ENCODE measurements around the gene DNAL4. TPM values are rescaled to one million over a fixed set of nuclear protein-coding genes. Genes with fewer than 3 reads are reported as not detected.
"Not testable (repeated sequence)": the region's sequence is repeated elsewhere in the genome, so short reads cannot be mapped to it uniquely, and the experiment has no call there.

The DNAL4 gene
- total RNA-seq, 2 experiments from 2014 or later: 9.3 to 12.0 TPM

DNA sequence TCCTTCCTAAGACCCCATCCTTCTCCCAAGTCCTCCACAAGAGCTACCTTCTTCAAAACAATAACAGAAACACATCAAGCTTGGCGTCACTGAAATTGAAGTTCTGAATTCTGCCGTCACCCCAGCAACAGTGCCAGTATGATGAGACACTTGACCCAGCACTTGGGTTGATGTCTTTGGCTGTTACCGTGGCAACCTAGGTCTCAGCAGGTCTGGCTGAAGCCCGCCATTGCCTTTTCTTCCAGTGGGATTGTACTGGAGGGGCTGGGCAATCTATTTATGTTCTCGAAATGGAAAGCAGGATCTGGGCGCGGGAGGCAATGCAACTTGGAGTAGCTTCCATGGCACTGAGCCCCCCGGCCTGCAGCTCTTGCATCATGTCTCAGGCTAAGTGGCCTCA is 26.1 kb upstream of the DNAL4 start:
- H3K4me1 Mint-ChIP-seq: no peaks in the 10 kb centered on the region
- DNase-seq: no peak
- no peak for ATAC-seq (ENCODE audit: low read depth)
- no peak overlapping the region for H3K4me3 Mint-ChIP-seq
- no peaks in the 10 kb centered on the region for H3K9me3 Mint-ChIP-seq
- POLR2A ChIA-PET: no interaction called here
- peaks cover 3% of the 10 kb centered on the region for H3K27me3 Mint-ChIP-seq
- no peak overlapping the region for H3K27ac Mint-ChIP-seq
- H3K36me3 Mint-ChIP-seq: no peaks in the 10 kb centered on the region

- Mint-ChIP-seq H3K4me1 (no peaks in the 10 kb centered on the region), H3K36me3 (no peaks in the 10 kb centered on the region), H3K27me3 (peaks cover 3% of the 10 kb centered on the region), H3K27ac (no peak overlapping the region), H3K4me3 (no peak overlapping the region), H3K9me3 (no peaks in the 10 kb centered on the region)
- DNase-seq: no peak
- POLR2A ChIA-PET: no interaction called here
- ATAC-seq (ENCODE audit: low read depth): no peak
Observed at GRCh38 chr22:38819387-38819940, 25.5 kb upstream of the DNAL4 start.

DNA sequence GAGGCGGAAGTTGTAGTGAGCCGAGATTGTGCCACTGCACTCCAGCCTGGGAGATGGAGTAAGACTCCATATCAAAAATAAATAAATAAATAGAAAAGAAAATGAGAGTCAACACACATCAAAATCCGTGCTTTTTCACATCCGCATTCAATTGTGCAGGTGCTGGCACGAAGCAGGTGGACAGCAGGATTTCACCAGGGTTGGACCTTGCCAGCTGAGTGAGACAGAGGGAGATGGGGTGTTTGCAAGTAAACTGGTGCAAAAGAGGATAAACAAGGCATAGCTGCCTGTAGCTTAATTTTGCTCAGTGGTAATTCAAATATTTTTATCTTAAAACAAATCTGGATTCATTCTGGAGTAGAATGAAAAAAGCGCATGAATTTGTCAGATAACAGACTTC is 23.3 kb upstream of the DNAL4 start:
- H3K9me3 Mint-ChIP-seq: no peaks in the 10 kb centered on the region
- peaks cover 3% of the 10 kb centered on the region for H3K27me3 Mint-ChIP-seq
- H3K4me3 Mint-ChIP-seq: no peak overlapping the region
- DNase-seq: no peak
- no peaks in the 10 kb centered on the region for H3K4me1 Mint-ChIP-seq
- H3K27ac Mint-ChIP-seq: no peak overlapping the region
- no peaks in the 10 kb centered on the region for H3K36me3 Mint-ChIP-seq
- ATAC-seq (ENCODE audit: low read depth): no peak
- POLR2A ChIA-PET: no interaction called here

DNA sequence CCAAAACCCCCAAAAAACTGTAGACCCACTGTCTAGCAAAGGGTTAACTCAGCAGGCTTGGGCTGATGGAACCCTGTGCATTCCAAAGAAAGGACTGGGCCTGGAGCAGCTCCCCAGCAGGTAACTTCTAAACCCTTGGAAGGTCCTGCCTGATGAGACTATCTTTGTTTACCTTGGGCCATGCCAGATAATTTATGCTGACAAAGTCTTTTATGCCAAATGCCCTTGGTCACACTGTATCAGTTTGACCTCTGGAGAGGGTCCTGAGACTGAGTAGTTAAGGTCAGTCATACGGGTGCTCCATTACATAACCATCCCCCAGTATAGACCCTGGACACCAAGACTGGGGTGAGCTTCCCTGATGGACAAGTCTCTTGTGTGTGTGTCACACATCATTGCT is 21.9 kb upstream of the DNAL4 start:
- peaks cover 4% of the 10 kb centered on the region for H3K9me3 Mint-ChIP-seq
- POLR2A ChIA-PET: no interaction called here
- H3K4me3 Mint-ChIP-seq: no peak overlapping the region
- no peak for ATAC-seq (ENCODE audit: low read depth)
- H3K36me3 Mint-ChIP-seq: no peaks in the 10 kb centered on the region
- no peaks in the 10 kb centered on the region for H3K4me1 Mint-ChIP-seq
- no peak for DNase-seq
- H3K27me3 Mint-ChIP-seq: peaks cover 6% of the 10 kb centered on the region
- no peak overlapping the region for H3K27ac Mint-ChIP-seq

- Mint-ChIP-seq H3K9me3 (peaks cover 5% of the 10 kb centered on the region), H3K4me1 (no peaks in the 10 kb centered on the region), H3K27me3 (peaks cover 12% of the 10 kb centered on the region), H3K27ac (no peak overlapping the region), H3K4me3 (no peak overlapping the region), H3K36me3 (no peaks in the 10 kb centered on the region)
- ATAC-seq (ENCODE audit: low read depth) (no peak), DNase-seq (no peak)
- POLR2A ChIA-PET: no interaction called here
Observed at GRCh38 chr22:38811241-38811640, 17.3 kb upstream of the DNAL4 start.

DNA sequence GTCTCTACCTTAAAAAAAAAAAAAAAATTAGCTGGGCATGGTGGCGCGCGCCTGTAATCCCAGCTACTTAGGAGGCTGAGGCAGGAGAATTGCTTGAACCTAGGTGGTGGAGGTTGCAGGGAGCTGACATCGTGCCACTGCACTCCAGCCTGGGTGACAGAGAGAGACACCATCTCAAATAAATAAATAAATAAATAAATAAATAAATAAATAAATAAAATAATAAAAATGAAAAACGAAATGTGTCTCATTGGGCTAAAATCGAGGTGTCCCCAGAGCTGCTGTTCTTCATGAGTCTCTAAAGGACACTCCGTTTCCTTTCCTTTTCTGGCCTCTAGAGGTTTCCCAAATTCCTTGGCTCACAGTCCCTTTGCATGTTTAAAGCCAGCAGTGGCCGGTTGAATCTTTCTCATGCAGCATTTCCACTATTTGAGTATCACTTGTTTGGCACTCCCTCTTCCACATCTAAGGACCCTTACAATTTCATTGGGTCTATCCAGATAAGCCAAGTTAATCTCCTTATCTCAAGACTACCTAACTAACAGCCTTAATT is 11.2 kb upstream of the DNAL4 start:
- H3K4me3 Mint-ChIP-seq; H3K9me3 Mint-ChIP-seq; H3K4me1 Mint-ChIP-seq; H3K36me3 Mint-ChIP-seq; H3K27ac Mint-ChIP-seq; DNase-seq; ATAC-seq (ENCODE audit: low read depth): not testable (repeated sequence)
- H3K27me3 Mint-ChIP-seq: peaks cover 21% of the 10 kb centered on the region
- POLR2A ChIA-PET: interaction anchor here (0.6 kb wide), 1 partner anchor 29 kb away, joined by 4 read pairs; no protein-coding TSS in a partner anchor

- H3K27me3 Mint-ChIP-seq: peaks cover 21% of the 10 kb centered on the region
- peaks cover 6% of the 10 kb centered on the region for H3K9me3 Mint-ChIP-seq
- H3K27ac Mint-ChIP-seq: no peak overlapping the region
- H3K4me1 Mint-ChIP-seq: peaks cover 14% of the 10 kb centered on the region
- POLR2A ChIA-PET: no interaction called here
- DNase-seq (no peak), ATAC-seq (ENCODE audit: low read depth) (no peak)
- no peak overlapping the region for H3K4me3 Mint-ChIP-seq
- peaks cover 3% of the 10 kb centered on the region for H3K36me3 Mint-ChIP-seq
Observed at GRCh38 chr22:38802671-38803121, 8.8 kb upstream of the DNAL4 start.

- Mint-ChIP-seq H3K9me3 (peaks cover 4% of the 10 kb centered on the region), H3K4me3 (no peak overlapping the region), H3K36me3 (peaks cover 3% of the 10 kb centered on the region), H3K27me3 (peaks cover 22% of the 10 kb centered on the region), H3K27ac (no peak overlapping the region), H3K4me1 (peaks cover 14% of the 10 kb centered on the region)
- POLR2A ChIA-PET: no interaction called here
- no peak for DNase-seq
- ATAC-seq (ENCODE audit: low read depth): no peak
Observed at GRCh38 chr22:38799265-38800002, 5.5 kb upstream of the DNAL4 start.

DNA sequence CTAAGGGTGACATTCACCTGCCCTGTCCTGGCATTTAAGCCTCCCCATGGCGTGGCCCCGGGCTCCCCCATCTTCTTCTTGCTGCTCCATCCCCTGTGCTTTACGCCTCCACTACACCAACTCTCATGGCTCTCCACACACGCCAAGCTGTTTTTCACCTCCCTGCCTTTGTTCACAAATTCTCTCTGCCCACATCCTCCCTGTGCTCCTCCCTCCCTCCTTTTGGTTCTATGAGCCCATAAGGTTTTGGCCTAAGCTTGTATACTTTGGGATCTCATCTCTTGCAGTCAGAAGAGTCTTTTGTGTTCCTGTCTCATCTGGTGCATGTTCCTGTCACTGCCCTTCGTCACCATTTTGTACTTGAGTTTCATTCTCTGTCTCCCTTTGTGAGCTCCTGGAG is 4.6 kb upstream of the DNAL4 start:
- peaks cover 4% of the 10 kb centered on the region for H3K9me3 Mint-ChIP-seq
- no peak overlapping the region for H3K4me3 Mint-ChIP-seq
- H3K36me3 Mint-ChIP-seq: peaks cover 3% of the 10 kb centered on the region
- no peak overlapping the region for H3K27ac Mint-ChIP-seq
- ATAC-seq (ENCODE audit: low read depth) (no peak), DNase-seq (no peak)
- peaks cover 18% of the 10 kb centered on the region for H3K4me1 Mint-ChIP-seq
- POLR2A ChIA-PET: no interaction called here
- peaks cover 15% of the 10 kb centered on the region for H3K27me3 Mint-ChIP-seq

GRCh38 chr22:38796262-38796957 is 2.5 kb upstream of the DNAL4 start:
- no peak for ATAC-seq (ENCODE audit: low read depth)
- H3K9me3 Mint-ChIP-seq: peaks cover 4% of the 10 kb centered on the region
- H3K4me1 Mint-ChIP-seq: peaks cover 25% of the 10 kb centered on the region
- H3K4me3 Mint-ChIP-seq: no peak overlapping the region
- peaks cover 3% of the 10 kb centered on the region for H3K36me3 Mint-ChIP-seq
- H3K27me3 Mint-ChIP-seq: peaks cover 10% of the 10 kb centered on the region
- no peak for DNase-seq
- no peak overlapping the region for H3K27ac Mint-ChIP-seq
- POLR2A ChIA-PET: no interaction called here

GRCh38 chr22:38795569-38795968 is 1.6 kb upstream of the DNAL4 start:
- Mint-ChIP-seq H3K9me3 (peaks cover 4% of the 10 kb centered on the region), H3K4me3 (no peak overlapping the region), H3K27me3 (peaks cover 5% of the 10 kb centered on the region), H3K4me1 (peaks cover 25% of the 10 kb centered on the region), H3K27ac (no peak overlapping the region), H3K36me3 (peaks cover 3% of the 10 kb centered on the region)
- POLR2A ChIA-PET: no interaction called here
- DNase-seq: no peak
- ATAC-seq (ENCODE audit: low read depth): no peak

DNA sequence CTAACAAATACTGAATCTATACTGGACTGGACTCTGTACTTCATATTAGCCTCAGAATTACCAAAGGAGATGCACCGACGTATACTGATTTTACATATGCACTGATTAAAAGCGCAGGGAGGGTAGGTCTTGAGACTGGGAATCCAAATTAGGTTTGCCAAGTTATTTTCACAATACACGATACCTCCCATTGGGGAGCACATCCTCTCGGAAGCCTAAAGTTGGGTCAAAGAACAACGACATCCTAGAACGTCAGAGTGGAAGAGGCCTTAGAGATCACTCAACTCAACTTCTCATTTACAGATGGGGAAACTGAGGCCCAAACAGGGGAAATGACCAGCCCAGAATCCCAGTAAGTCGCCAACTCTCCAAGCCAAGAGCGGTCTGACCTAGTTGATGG is 626 bp downstream of the DNAL4 start:
- H3K9me3 Mint-ChIP-seq: no peaks in the 10 kb centered on the region
- no peak for DNase-seq
- peak overlapping the region; percentile 90 for H3K4me3 Mint-ChIP-seq
- H3K36me3 Mint-ChIP-seq: no peaks in the 10 kb centered on the region
- POLR2A ChIA-PET: no interaction called here
- H3K4me1 Mint-ChIP-seq: peaks cover 19% of the 10 kb centered on the region
- H3K27ac Mint-ChIP-seq: peak overlapping the region; percentile 80
- no peak for ATAC-seq (ENCODE audit: low read depth)
- H3K27me3 Mint-ChIP-seq: peaks cover 2% of the 10 kb centered on the region

- Mint-ChIP-seq H3K4me1 (peaks cover 14% of the 10 kb centered on the region), H3K9me3 (no peaks in the 10 kb centered on the region), H3K27me3 (peaks cover 2% of the 10 kb centered on the region), H3K36me3 (no peaks in the 10 kb centered on the region), H3K4me3 (peak overlapping the region; percentile 90), H3K27ac (peak overlapping the region; percentile 80)
- POLR2A ChIA-PET: no interaction called here
- DNase-seq (no peak), ATAC-seq (ENCODE audit: low read depth) (no peak)
Observed at GRCh38 chr22:38792833-38793232, 1.1 kb downstream of the DNAL4 start.

- Mint-ChIP-seq H3K9me3 (no peaks in the 10 kb centered on the region), H3K36me3 (no peaks in the 10 kb centered on the region), H3K27ac (no peak overlapping the region), H3K27me3 (no peaks in the 10 kb centered on the region), H3K4me3 (no peak overlapping the region), H3K4me1 (peaks cover 13% of the 10 kb centered on the region)
- ATAC-seq (ENCODE audit: low read depth): no peak
- no peak for DNase-seq
- POLR2A ChIA-PET: interaction anchor here (0.5 kb wide), 1 partner anchor 211 kb away, joined by 4 read pairs; no protein-coding TSS in a partner anchor
Observed at GRCh38 chr22:38789606-38790005, 4.3 kb downstream of the DNAL4 start.

Data from activated naive CD8-positive, alpha-beta T cell treated with anti-CD3 and anti-CD28 coated beads, Interleukin-2, amount 10 ng/mL, durations not matched to agents 7 days and 5 days (primary cell).